Testis (tissue), 2 donors: ENCODE data around the gene RABL3.

ENCODE experiments used
- CTCF ChIP-seq, 3 experiments: fragments of 450-650 bp in 2 of 3; fragments of 200-600 bp in 1 of 3; sonication (generic) in 1 of 3; IDR thresholded peaks; one replicate each; pipeline ENCODE4 v1.5.1; 2016 to 2019; ENCODE audit warnings: antibody characterized with exemption in 3 of 3, mild to moderate bottlenecking in 2 of 3, moderate library complexity in 1 of 3
- POLR2A ChIP-seq: fragments of 450-650 bp; IDR thresholded peaks from one replicate; pipeline ENCODE4 v1.6.1; 2017; ENCODE audit warnings: antibody characterized with exemption, mild to moderate bottlenecking, moderate library complexity

DNA sequence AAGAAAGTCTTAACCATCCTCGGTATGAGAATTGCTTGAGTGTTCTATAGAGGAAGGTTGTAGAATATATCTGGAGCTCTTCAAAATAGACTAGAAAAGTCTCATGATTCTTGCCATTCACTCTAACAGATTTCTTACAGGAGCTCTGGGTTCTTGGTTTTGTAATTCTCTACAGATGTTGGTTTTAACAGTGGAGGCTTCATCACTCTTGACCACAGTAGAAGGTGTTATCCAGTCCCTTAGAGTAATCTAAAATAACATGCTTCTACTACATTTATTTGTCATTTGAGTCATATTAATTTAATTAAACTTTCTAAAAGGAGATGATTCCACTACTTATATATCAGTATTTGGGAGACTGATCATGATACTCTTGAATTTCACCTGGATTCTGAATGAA lies 9.9 kb upstream of the RABL3 start:
- TF ChIP-seq CTCF (IDR thresholded peaks at IDR 0.05) (no peak), POLR2A (no peak)
